Spleen (tissue), 7 donors: ENCODE data around the gene SAP30BP.

Experiments
- POLR2A ChIP-seq, 3 donors: fragments of 450-650 bp; IDR thresholded peaks; one replicate each; pipeline ENCODE4 v1.5.1; 2017; ENCODE audit warnings: antibody characterized with exemption in 3 of 3, mild to moderate bottlenecking in 1 of 3
- POLR2AphosphoS5 ChIP-seq, 3 donors: sonication (generic); formaldehyde crosslinking; IDR thresholded peaks; one replicate each; pipeline ENCODE4 v1.5.1; 2017; ENCODE audit warnings: antibody characterized with exemption in 3 of 3
- TF ChIP-seq, protein P1 (sequence below), 11 experiments: fragments of 200-600 bp in 7 of 11; fragments of 450-650 bp in 4 of 11; sonication (generic) in 4 of 11; IDR thresholded peaks in 8 of 11; conservative IDR thresholded peaks in 3 of 11; 1 replicate in 7 of 11; 2 replicates in 4 of 11; pipeline versions ENCODE4 v1.4.0 to v1.8.0; 2016 to 2021; ENCODE audit warnings: antibody characterized with exemption in 11 of 11, inconsistent platforms in 4 of 11, mild to moderate bottlenecking in 1 of 11
- donor health status: DM: no; HTN: no; CAD: no; lungs with moderate emphysema.
- donor health status: DM: no; HTN: no; CAD: no.
- donor health status: DM: no; HTN: no; CAD: no.

DNA sequence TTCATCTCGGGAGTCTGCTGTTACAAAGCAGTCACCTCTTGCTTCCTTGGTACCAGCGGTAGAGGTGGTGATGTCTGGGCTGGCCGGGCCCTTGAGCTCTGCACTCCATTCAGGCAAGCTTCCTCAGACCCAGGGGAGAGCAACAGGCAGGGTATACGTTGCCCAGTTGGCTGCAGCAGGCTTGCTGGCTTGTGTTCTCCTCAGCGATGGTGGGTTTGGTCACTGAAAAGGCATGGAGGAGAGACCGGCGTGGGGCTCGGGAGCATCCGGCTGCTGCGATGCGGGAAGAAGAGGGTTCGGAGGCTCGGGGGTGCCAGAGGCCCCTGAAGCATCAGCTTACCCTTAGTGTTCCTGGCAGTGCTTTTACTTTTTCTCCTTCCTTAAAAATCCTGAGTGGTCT is 25.8 kb downstream of the SAP30BP start:
- TF ChIP-seq POLR2A (IDR thresholded peaks at IDR 0.05) (no peak), POLR2AphosphoS5 (IDR thresholded peaks at IDR 0.05) (no peak)
- TF ChIP-seq, protein P1, sequence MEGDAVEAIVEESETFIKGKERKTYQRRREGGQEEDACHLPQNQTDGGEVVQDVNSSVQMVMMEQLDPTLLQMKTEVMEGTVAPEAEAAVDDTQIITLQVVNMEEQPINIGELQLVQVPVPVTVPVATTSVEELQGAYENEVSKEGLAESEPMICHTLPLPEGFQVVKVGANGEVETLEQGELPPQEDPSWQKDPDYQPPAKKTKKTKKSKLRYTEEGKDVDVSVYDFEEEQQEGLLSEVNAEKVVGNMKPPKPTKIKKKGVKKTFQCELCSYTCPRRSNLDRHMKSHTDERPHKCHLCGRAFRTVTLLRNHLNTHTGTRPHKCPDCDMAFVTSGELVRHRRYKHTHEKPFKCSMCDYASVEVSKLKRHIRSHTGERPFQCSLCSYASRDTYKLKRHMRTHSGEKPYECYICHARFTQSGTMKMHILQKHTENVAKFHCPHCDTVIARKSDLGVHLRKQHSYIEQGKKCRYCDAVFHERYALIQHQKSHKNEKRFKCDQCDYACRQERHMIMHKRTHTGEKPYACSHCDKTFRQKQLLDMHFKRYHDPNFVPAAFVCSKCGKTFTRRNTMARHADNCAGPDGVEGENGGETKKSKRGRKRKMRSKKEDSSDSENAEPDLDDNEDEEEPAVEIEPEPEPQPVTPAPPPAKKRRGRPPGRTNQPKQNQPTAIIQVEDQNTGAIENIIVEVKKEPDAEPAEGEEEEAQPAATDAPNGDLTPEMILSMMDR (IDR thresholded peaks at IDR 0.05 in 8 of 11, conservative IDR thresholded peaks at IDR 0.05 in 3 of 11): no peak
